NCI-H510A (cell line): Measurements from ENCODE around the gene ALDH7A1.

ENCODE experiments used
- DNase-seq: peaks from one replicate; lab custom pipeline; 2025; lab: John Stamatoyannopoulos, UW

ALDH7A1 gene

GRCh38 chr5:126508962-126509279 lies 86.1 kb downstream of the ALDH7A1 start:
- DNase-seq, result no peak

- no peak for DNase-seq
Observed at GRCh38 chr5:126508251-126508961, 86.6 kb downstream of the ALDH7A1 start.

GRCh38 chr5:126506079-126506478 lies 88.9 kb downstream of the ALDH7A1 start:
- DNase-seq, result no peak

- DNase-seq, result no peak
Observed at GRCh38 chr5:126503602-126504104, 91.4 kb downstream of the ALDH7A1 start.

- no peak for DNase-seq
Observed at GRCh38 chr5:126501448-126501847, 93.6 kb downstream of the ALDH7A1 start.

- no peak for DNase-seq
Observed at GRCh38 chr5:126499853-126500342, 95.1 kb downstream of the ALDH7A1 start.

- no peak for DNase-seq
Observed at GRCh38 chr5:126499278-126499677, 95.7 kb downstream of the ALDH7A1 start.

- no peak for DNase-seq
Observed at GRCh38 chr5:126497506-126497905, 97.5 kb downstream of the ALDH7A1 start.

GRCh38 chr5:126494393-126494792 lies 100.6 kb downstream of the ALDH7A1 start:
- no peak for DNase-seq

- no peak for DNase-seq
Observed at GRCh38 chr5:126492939-126493338, 102.1 kb downstream of the ALDH7A1 start.

GRCh38 chr5:126490167-126490940 lies 104.7 kb downstream of the ALDH7A1 start:
- DNase-seq, result no peak

- no peak for DNase-seq
Observed at GRCh38 chr5:126488443-126489065, 106.5 kb downstream of the ALDH7A1 start.

- no peak for DNase-seq
Observed at GRCh38 chr5:126487596-126487995, 107.4 kb downstream of the ALDH7A1 start.

- no peak for DNase-seq
Observed at GRCh38 chr5:126486332-126486731, 108.7 kb downstream of the ALDH7A1 start.

GRCh38 chr5:126484253-126484652 lies 110.8 kb downstream of the ALDH7A1 start:
- no peak for DNase-seq

- DNase-seq, result no peak
Observed at GRCh38 chr5:126483156-126483555, 111.9 kb downstream of the ALDH7A1 start.

- DNase-seq, result no peak
Observed at GRCh38 chr5:126482591-126482990, 112.4 kb downstream of the ALDH7A1 start.

GRCh38 chr5:126481243-126481642 lies 113.8 kb downstream of the ALDH7A1 start:
- no peak for DNase-seq
